NCI-H2171 (cell line): ENCODE measurements around the gene STS.
"Not testable (repeated sequence)": the region's sequence is repeated elsewhere in the genome, so short reads cannot be mapped to it uniquely, and the experiment has no call there.

Experiments used
- DNase-seq: peaks from one replicate; lab custom pipeline; 2025; lab: John Stamatoyannopoulos, UW

STS gene

GRCh38 chrX:7139202-7140081 is 8.1 kb upstream of the STS start:
- no peak for DNase-seq

DNA sequence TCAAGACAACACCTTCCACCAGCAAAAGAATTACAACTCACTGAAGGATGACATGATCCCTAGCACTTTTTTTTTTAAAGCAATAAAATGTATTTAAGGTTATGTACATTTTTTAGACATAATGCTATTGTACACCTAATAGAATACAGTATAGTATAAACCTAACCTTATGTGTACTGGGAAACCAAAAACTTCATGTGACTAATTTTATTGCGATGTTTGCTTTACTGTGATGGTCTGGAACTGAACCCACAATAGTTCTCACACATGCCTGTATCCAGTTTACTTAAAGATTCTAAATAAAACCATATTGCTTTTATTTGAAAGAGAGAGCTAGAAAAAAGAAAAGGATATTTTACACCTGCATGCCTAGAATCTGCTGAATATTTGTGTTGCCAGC is 4.4 kb upstream of the STS start:
- DNase-seq, result no peak

GRCh38 chrX:7143941-7144525 is 3.5 kb upstream of the STS start:
- DNase-seq, result no peak

GRCh38 chrX:7145454-7145853 is 2.1 kb upstream of the STS start:
- DNase-seq, result no peak

DNA sequence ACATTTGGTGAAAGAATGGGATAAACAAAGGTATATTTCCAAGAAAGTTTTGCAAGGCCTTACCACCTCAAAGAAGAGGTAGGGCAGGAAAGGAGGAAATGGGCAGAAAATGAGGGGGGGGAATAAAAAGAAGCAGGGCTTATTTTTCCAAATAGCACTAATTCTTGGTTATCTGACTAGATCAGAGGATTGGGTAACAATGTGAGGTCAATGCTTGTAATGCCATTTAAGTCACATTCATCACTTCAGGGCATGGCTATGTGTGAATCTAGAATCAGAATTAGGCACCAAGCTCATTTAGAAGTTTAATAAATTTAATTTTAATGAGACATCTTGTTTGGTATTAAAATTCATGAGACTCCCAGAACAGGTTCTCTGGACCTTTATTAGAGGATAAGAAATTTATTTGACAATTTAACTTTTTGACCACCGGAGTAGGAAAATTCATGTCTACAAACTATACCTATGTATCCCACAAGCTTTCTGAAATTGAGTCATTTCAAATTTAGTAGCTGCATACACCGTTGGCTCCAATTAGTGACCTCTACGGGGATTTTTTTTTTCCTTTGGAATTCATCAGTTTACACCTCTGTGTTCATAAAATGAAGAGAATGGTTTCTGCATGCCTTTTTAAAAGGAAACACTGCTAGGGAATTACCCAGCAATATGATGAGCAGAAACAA is 1.4 kb upstream of the STS start:
- DNase-seq, result no peak

GRCh38 chrX:7146703-7147412 is 654 bp upstream of the STS start:
- no peak for DNase-seq

- peak; percentile 58 for DNase-seq
Observed at GRCh38 chrX:7147978-7148854, 704 bp downstream of the STS start, which contains the start of gene PUDP. Gene PUDP (minus strand): TSS chrX:7148153. CDS start chrX:7148113, 40 bp downstream.

GRCh38 chrX:7149411-7149810 is 1.9 kb downstream of the STS start:
- DNase-seq, result no peak

DNA sequence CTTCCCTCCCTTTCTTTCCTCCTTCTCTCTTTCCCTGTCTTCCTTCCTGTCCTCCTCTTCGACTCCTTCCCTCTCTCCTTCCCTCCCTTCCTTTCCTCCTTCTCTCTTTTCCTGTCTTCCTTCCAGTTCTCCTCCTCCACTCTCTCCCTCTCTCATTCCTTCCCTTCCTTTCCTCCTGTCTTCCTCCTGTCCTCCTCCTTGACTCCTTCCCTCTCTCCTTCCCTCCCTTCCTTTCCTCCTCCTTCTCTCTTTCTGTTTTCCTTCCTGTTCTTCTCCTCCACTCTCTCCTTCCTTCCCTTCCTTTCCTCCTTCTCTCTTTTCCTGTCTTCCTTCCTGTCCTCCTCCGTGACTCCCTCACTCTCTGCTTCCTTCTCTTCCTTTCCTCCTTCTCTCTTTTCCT is 5.7 kb downstream of the STS start:
- DNase-seq, result no peak

DNA sequence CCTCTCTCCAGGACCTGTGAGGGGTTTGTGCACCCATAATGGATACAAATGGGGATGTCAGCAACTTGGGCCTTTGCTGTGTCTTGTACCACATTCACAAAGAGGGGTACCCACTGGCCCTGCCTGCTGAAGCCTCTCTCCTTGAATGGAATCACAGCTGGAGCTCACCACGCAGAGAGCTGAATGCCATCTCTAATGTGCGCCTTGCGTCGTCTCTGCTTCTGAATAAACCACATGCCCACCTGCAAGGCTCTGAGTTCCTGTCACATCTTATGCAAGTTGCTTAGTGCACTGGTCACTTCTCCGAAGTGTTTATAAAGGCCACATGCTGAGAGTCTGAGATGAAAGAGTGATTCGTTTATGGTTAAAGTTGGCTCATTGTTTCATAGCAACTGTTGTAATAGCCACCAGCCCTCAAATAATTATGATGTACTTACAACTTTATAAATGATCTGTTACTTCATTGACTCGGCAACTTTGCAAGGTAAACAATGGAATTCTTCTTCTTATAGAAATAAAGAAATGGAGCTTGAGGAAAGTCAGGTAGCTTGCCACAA is 6.6 kb downstream of the STS start:
- no peak for DNase-seq

DNA sequence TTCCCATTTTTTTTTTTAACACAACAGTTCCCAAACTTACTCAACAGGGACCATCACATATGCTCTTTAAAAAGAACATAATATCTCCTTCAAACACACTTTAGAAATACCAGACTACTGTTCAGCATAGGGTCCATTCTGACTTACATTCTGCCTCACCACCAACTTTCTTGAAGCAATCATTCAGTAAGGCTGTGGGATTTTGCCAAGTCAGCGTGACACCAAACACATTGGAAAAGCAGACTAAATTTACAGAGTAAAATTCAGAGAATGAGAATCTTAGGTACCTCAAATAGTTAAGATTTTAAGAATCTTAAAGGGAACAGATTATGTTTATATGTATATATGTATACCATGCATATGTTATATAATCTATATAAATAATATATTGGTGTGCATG is 7.7 kb downstream of the STS start:
- no peak for DNase-seq

GRCh38 chrX:7156879-7157278 is 9.4 kb downstream of the STS start:
- no peak for DNase-seq

DNA sequence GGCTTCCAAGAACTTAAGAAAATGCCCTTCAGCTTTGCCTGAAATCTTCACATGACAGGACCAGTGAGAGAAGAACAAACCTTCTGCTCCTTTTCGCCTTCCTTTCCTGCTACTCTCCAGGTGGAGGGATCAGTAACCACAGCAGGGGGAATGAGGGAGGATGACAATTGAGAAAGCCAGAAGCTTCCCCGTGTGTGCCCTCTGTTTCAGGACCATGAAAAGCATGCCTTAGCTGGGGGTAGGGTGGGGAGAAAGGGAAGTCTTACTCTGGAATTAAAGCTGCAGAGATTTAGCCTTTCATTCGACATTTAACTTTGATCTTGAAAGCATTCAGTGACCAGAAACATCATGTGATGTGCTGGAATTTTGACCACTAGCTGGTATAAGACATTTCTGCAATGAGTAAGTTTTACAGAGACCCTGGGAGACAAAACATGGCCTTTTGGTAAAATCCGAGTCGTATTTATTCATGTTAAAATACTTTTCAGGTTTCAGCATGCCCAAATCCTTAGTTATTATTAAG is 11.0 kb downstream of the STS start:
- no peak for DNase-seq

DNA sequence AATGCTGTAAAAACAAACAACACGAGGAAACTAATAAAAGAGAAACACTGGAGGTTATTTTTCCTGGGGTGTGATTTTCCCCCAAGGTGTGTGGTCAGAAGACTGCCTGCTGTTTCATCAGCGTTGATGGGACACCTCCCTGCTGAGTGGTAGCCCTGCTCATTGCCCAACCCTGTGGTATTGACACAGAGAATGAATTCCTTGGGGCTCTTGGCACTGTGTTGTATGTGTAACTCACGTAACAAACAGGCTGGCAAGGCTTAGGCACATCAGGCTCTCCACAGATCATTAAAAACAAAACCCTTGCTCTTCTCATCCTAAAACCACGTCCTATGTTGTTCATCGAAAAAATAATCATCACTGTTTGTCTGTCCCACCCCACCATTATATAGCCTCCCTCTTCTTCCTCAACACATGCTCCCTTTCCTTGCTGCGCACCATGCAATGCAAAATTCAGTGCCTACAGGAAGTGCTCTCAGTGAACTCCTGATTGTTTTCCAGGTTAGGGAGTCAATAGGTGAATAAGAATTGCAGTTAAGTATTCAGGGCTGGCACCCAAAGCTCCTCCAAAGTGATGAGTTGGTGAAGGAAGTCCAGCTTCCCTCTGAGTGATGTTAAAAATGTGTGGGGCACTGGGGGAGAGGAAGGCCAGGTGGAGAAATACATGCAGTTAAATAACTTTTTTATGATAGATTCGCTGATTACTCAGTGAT is 11.8 kb downstream of the STS start:
- DNase-seq, result no peak

DNA sequence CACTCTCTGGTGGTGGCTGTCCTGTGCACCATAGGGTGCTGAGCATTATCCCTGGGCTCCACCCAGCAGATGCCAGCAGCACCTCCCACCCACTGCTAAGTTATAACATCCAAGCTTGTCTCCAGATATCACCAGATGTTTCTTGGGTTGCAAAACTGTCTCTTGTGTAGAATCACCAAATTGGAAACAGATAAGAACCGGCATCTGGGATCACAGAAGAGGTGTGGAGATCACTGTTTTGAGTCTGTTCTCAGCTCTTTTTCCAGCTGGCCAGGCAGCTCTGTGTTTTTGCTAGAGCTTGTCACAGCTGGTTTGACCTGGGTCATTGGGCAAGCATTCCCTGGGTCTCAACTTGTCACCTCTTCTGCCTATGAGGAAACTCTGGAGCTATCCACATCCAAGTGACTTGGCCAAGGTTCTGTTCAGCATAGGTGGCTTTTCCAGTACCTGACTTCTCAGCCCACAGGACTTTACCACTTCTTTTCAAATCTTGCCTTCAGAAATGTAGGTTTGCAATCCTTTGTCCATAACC is 15.7 kb downstream of the STS start:
- no peak for DNase-seq

- DNase-seq, result no peak
Observed at GRCh38 chrX:7164174-7164573, 16.7 kb downstream of the STS start.

GRCh38 chrX:7168371-7168770 is 20.9 kb downstream of the STS start:
- DNase-seq, result no peak

DNA sequence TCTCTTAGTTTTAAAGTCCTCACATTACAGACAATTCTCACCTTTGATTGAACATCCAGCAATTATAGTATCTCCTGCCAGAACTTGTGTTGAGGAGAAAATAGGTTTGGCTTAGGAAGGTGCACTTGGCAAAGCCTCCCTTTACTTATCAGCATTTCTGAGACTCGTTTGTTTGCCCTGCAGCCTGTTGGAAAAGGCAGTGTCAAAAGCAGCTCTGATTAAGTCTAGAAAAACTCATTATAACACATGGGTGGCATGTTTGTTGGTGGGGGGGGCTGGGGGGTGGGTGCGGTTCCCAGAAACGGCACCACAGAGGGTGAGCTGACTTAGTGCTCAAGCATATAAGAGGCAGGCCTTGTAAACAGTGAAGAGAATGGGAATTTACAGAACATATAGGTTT is 22.1 kb downstream of the STS start:
- DNase-seq, result no peak

DNA sequence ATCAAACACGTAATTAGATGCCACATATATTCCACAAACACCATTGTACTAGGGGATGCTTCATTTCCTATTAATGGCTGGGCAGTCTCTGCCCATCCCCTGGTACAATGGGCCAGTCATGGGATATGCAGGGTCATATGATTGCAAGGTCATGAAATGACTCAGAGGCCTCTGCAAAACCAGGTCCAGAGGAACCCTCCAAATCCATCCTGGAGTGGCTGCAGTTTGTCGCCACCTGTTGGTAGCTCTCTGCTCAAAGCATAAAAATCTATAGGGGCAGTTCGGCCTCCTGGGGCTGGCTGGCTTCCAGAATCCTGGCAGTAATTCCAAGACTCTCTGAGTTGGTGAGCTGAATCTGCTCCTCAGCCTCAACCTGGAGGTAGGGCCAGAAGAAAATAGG is 23.4 kb downstream of the STS start:
- no peak for DNase-seq

GRCh38 chrX:7178859-7179258 is 31.3 kb downstream of the STS start:
- DNase-seq, result not testable (repeated sequence)
